ENCODE measurements around the gene ELMO2.

Gene ELMO2

GRCh38 chr20:46359233-46359751 is 47.1 kb downstream of the ELMO2 start:
- Histone ChIP-seq H3K9ac (ENCODE audit: low read length in 2 of 2) (peak overlapping the region in 1 of 2 donors; percentile 21), H3K4me1 (ENCODE audit: control insufficient read depth, insufficient read depth, low read length) (peaks cover 42% of the 10 kb centered on the region), H3K27ac (ENCODE audit: low read length) (no peak overlapping the region), H3K36me3 (ENCODE audit: control insufficient read depth in 2 of 2, insufficient read depth in 2 of 2, low read length in 2 of 2) (peaks cover 3 to 5% of the 10 kb centered on the region in 2 donors), H3K4me3 (ENCODE audit: low read length in 2 of 2) (no peak overlapping the region), H3K27me3 (ENCODE audit: control insufficient read depth in 1 of 2, insufficient read depth in 2 of 2, low read length in 2 of 2) (no peaks in the 10 kb centered on the region), H3K9me3 (ENCODE audit: control insufficient read depth in 2 of 2, low read length in 2 of 2) (no peaks in the 10 kb centered on the region)

DNA sequence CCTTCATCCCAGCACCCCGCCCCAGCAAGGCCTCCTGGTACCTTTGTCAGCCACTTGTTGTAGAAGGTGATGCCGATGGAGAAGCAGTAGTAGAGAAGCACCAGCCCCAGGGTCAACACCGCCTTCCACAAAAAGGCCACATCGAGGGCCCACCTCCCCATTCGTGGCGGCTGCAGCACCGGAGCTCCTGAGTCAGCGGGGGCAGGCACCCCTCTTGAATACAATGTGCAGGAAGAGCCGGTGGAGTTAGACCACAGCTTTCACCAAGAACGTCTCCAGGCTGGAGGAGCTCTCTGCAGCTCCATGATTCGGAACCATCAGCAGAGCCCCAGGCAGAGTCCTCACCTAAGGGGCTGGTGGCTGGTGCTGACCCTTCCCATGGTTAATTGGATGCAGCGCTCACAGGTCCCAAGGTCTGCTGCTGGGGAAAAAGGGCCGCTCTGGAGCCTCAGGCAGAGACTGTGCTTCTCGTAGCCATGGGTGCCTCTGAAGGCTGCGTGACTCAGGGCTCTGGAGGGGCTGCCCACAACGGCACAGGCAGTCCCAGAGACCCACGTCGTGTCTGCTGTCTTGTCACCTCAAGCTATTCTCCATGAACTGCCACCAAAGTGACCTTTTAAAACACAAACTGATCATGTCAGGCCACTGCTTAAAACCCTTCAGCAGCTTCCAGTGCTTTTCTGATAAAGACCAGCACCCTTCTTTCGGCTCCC is 47.9 kb downstream of the ELMO2 start:
- H3K9ac ChIP-seq (ENCODE audit: low read length in 2 of 2), result no peak overlapping the region
- no peak overlapping the region for H3K4me3 ChIP-seq (ENCODE audit: low read length in 2 of 2)
- H3K27me3 ChIP-seq (ENCODE audit: control insufficient read depth in 1 of 2, insufficient read depth in 2 of 2, low read length in 2 of 2), result no peaks in the 10 kb centered on the region
- H3K27ac ChIP-seq (ENCODE audit: low read length), result no peak overlapping the region
- H3K36me3 ChIP-seq (ENCODE audit: control insufficient read depth in 2 of 2, insufficient read depth in 2 of 2, low read length in 2 of 2), result peaks cover 3 to 5% of the 10 kb centered on the region in 2 donors
- no peaks in the 10 kb centered on the region for H3K9me3 ChIP-seq (ENCODE audit: control insufficient read depth in 2 of 2, low read length in 2 of 2)
- H3K4me1 ChIP-seq (ENCODE audit: control insufficient read depth, insufficient read depth, low read length), result peaks cover 40% of the 10 kb centered on the region

DNA sequence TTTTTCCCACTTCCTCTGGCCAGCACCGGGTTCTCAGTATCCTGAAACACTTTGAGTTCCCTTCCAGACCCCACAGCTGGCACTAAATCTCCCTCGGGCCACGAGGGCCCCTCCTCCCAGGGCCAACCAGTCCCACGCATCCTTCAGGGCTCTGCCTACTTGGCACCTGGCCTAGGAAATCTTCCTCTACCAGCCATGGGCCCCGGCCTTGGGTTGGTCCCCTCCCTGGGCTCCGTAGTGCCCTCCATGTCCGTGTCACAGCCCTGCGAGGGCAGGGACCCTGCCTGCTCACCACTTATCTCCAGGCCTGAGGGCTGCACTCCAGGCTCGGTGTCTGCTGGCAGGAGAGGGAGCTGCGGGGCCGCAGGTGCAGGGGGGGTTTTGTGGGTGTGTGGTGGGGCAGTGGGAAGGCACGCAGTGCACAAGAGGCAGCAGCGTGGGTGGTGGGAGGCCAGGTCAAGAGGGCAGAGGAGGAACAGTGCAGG is 49.3 kb downstream of the ELMO2 start:
- Histone ChIP-seq H3K36me3 (ENCODE audit: control insufficient read depth in 2 of 2, insufficient read depth in 2 of 2, low read length in 2 of 2) (peaks cover 3 to 5% of the 10 kb centered on the region in 2 donors), H3K9ac (ENCODE audit: low read length in 2 of 2) (peak overlapping the region; percentile 18 to 29), H3K9me3 (ENCODE audit: control insufficient read depth in 2 of 2, low read length in 2 of 2) (no peaks in the 10 kb centered on the region), H3K27ac (ENCODE audit: low read length) (no peak overlapping the region), H3K4me3 (ENCODE audit: low read length in 2 of 2) (peak overlapping the region in 1 of 2 donors; percentile 22), H3K27me3 (ENCODE audit: control insufficient read depth in 1 of 2, insufficient read depth in 2 of 2, low read length in 2 of 2) (no peaks in the 10 kb centered on the region), H3K4me1 (ENCODE audit: control insufficient read depth, insufficient read depth, low read length) (peaks cover 37% of the 10 kb centered on the region)

DNA sequence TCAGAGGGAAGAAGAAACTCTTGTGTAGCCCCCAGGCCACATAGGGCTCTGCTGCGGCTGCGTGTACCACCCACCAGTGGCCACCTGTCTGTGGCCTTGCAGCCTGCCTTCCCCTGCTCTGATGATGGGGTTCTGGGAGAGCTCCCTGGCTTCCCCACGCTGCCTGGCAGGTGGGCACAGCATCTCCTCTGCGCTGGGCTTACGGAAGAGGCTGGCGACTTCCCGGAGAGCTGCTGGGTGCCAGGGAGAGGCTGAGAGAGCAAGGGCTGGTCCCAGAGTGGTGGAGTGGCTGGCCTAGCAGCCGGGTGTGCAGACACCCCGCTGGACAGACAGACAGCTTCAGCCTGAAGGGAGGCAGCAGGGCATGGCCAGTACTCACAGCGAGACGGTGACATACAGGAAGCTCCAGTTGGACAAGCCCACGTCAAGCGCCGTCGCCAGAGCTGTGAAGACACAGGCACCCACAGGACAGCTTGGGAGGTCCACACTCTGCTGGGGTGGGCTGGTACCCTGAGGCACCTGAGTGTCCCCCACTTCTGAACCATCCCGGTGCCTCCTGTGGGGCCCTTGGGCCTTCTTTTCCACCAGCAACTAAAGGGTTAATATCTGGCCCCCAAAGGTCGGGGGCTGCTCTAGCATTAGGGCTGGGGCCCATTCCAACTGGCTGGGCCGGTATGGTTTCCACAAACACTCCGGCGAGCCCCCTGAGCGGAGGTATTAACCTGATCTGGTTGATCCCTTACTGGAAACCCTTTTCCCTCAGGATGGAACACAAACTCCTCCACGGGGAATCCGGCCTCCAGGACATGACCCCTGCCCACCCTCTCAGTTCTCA is 50.0 kb downstream of the ELMO2 start:
- Histone ChIP-seq H3K36me3 (ENCODE audit: control insufficient read depth in 2 of 2, insufficient read depth in 2 of 2, low read length in 2 of 2) (peaks cover 4 to 8% of the 10 kb centered on the region in 2 donors), H3K4me1 (ENCODE audit: control insufficient read depth, insufficient read depth, low read length) (peaks cover 31% of the 10 kb centered on the region), H3K27ac (ENCODE audit: low read length) (no peak overlapping the region), H3K4me3 (ENCODE audit: low read length in 2 of 2) (peak overlapping the region in 1 of 2 donors; percentile 22), H3K9ac (ENCODE audit: low read length in 2 of 2) (peak overlapping the region in 1 of 2 donors; percentile 18), H3K27me3 (ENCODE audit: control insufficient read depth in 1 of 2, insufficient read depth in 2 of 2, low read length in 2 of 2) (no peaks in the 10 kb centered on the region), H3K9me3 (ENCODE audit: control insufficient read depth in 2 of 2, low read length in 2 of 2) (no peaks in the 10 kb centered on the region)

- Histone ChIP-seq H3K9ac (ENCODE audit: low read length in 2 of 2) (no peak overlapping the region), H3K4me1 (ENCODE audit: control insufficient read depth, insufficient read depth, low read length) (peaks cover 30% of the 10 kb centered on the region), H3K36me3 (ENCODE audit: control insufficient read depth in 2 of 2, insufficient read depth in 2 of 2, low read length in 2 of 2) (peaks cover 9 to 11% of the 10 kb centered on the region in 2 donors), H3K9me3 (ENCODE audit: control insufficient read depth in 2 of 2, low read length in 2 of 2) (no peaks in the 10 kb centered on the region), H3K4me3 (ENCODE audit: low read length in 2 of 2) (no peak overlapping the region), H3K27ac (ENCODE audit: low read length) (no peak overlapping the region), H3K27me3 (ENCODE audit: control insufficient read depth in 1 of 2, insufficient read depth in 2 of 2, low read length in 2 of 2) (no peaks in the 10 kb centered on the region)
Measured at GRCh38 chr20:46355778-46356177, 50.6 kb downstream of the ELMO2 start.

DNA sequence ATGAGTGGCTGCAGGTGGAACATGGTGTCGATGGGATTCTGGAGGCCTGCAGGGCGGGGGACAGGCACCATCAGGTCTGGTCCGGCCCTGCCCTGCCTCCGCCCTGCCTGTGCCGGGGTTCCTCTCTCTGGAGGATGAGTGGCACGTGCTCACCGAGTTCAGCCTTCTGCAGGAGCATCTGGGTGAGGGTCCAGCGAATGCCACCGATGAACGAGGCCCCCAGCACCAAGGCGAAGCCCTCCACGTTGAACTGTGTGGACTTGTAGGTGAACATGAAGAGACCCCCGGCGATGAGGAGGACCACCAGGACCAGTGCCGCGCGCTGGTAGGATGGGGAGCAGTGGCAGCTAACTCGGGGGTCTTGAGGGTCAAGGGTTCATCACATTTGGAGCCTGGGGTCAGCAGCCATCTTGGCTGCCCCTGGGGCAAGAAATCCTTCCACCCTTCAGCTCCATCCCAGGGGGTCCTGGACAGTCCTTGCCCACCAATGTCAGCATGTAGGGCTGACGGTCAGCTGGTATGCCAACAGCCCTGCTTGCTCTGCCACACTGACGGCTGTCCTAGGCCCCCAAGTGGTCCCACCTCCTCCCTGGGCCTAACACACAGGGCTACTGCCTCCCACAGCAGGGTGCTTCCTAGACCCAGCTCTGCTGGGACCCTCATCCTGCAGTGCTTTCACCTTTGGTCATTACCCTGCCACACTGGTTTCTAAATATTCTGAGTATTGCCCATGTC is 51.3 kb downstream of the ELMO2 start:
- peaks cover 14 to 15% of the 10 kb centered on the region in 2 donors for H3K36me3 ChIP-seq (ENCODE audit: control insufficient read depth in 2 of 2, insufficient read depth in 2 of 2, low read length in 2 of 2)
- peaks cover 30% of the 10 kb centered on the region for H3K4me1 ChIP-seq (ENCODE audit: control insufficient read depth, insufficient read depth, low read length)
- no peak overlapping the region for H3K4me3 ChIP-seq (ENCODE audit: low read length in 2 of 2)
- H3K9ac ChIP-seq (ENCODE audit: low read length in 2 of 2), result no peak overlapping the region
- no peak overlapping the region for H3K27ac ChIP-seq (ENCODE audit: low read length)
- no peaks in the 10 kb centered on the region for H3K27me3 ChIP-seq (ENCODE audit: control insufficient read depth in 1 of 2, insufficient read depth in 2 of 2, low read length in 2 of 2)
- H3K9me3 ChIP-seq (ENCODE audit: control insufficient read depth in 2 of 2, low read length in 2 of 2), result no peaks in the 10 kb centered on the region

- Histone ChIP-seq H3K9ac (ENCODE audit: low read length in 2 of 2) (no peak overlapping the region), H3K27ac (ENCODE audit: low read length) (no peak overlapping the region), H3K27me3 (ENCODE audit: control insufficient read depth in 1 of 2, insufficient read depth in 2 of 2, low read length in 2 of 2) (no peaks in the 10 kb centered on the region), H3K4me3 (ENCODE audit: low read length in 2 of 2) (no peak overlapping the region), H3K9me3 (ENCODE audit: control insufficient read depth in 2 of 2, low read length in 2 of 2) (no peaks in the 10 kb centered on the region), H3K36me3 (ENCODE audit: control insufficient read depth in 2 of 2, insufficient read depth in 2 of 2, low read length in 2 of 2) (peaks cover 15 to 17% of the 10 kb centered on the region in 2 donors), H3K4me1 (ENCODE audit: control insufficient read depth, insufficient read depth, low read length) (peaks cover 24% of the 10 kb centered on the region)
Measured at GRCh38 chr20:46354207-46354555, 52.2 kb downstream of the ELMO2 start.

- no peak overlapping the region for H3K9ac ChIP-seq (ENCODE audit: low read length in 2 of 2)
- peaks cover 15 to 17% of the 10 kb centered on the region in 2 donors for H3K36me3 ChIP-seq (ENCODE audit: control insufficient read depth in 2 of 2, insufficient read depth in 2 of 2, low read length in 2 of 2)
- H3K27me3 ChIP-seq (ENCODE audit: control insufficient read depth in 1 of 2, insufficient read depth in 2 of 2, low read length in 2 of 2), result no peaks in the 10 kb centered on the region
- no peak overlapping the region for H3K27ac ChIP-seq (ENCODE audit: low read length)
- no peak overlapping the region for H3K4me3 ChIP-seq (ENCODE audit: low read length in 2 of 2)
- H3K4me1 ChIP-seq (ENCODE audit: control insufficient read depth, insufficient read depth, low read length), result peaks cover 26% of the 10 kb centered on the region
- no peaks in the 10 kb centered on the region for H3K9me3 ChIP-seq (ENCODE audit: control insufficient read depth in 2 of 2, low read length in 2 of 2)
Measured at GRCh38 chr20:46353500-46354206, 52.8 kb downstream of the ELMO2 start.

DNA sequence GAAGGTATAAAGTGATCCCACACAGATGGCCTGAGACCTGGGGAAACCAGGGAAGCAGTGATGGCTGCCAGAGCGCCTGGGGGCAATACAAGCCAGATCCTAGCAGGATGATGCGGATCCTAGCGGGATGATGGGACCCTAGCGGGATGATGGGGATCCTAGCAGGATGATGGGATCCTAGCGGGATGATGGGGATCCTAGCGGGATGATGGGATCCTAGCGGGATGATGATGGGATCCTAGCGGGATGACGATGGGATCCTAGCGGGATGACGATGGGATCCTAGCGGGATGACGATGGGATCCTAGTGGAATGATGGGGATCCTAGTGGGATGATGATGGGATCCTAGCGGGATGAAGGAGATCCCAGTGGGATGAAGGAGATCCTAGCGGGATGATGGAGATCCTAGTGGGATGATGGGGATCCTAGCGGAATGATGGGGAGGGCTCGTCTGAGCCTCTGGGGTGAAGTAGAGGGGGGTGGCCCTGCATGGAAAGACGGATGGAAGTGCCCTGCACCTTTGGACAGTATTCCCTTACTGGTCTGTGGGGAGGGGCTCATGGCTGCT is 54.0 kb downstream of the ELMO2 start:
- no peaks in the 10 kb centered on the region for H3K9me3 ChIP-seq (ENCODE audit: control insufficient read depth in 2 of 2, low read length in 2 of 2)
- H3K27me3 ChIP-seq (ENCODE audit: control insufficient read depth in 1 of 2, insufficient read depth in 2 of 2, low read length in 2 of 2), result no peaks in the 10 kb centered on the region
- H3K9ac ChIP-seq (ENCODE audit: low read length in 2 of 2), result no peak overlapping the region
- no peak overlapping the region for H3K4me3 ChIP-seq (ENCODE audit: low read length in 2 of 2)
- H3K36me3 ChIP-seq (ENCODE audit: control insufficient read depth in 2 of 2, insufficient read depth in 2 of 2, low read length in 2 of 2), result peaks cover 15 to 17% of the 10 kb centered on the region in 2 donors
- H3K27ac ChIP-seq (ENCODE audit: low read length), result no peak overlapping the region
- H3K4me1 ChIP-seq (ENCODE audit: control insufficient read depth, insufficient read depth, low read length), result peaks cover 27% of the 10 kb centered on the region

Data from stomach smooth muscle (tissue), 2 donors.